Stimulated activated CD4-positive, alpha-beta T cell treated with anti-CD3 and anti-CD28 coated beads, Interleukin-15, amount 100 ng/mL, for 48 hours (primary cell): ENCODE results near the gene TSPAN4.

Experiments used
- DNase-seq, 2 donors: peaks; one replicate each; pipeline ENCODE4 v3.0.0-alpha.2; 2020; ENCODE audit warnings: low read depth in 2 of 2

The TSPAN4 gene

GRCh38 chr11:849951-850774 lies 7.5 kb downstream of the TSPAN4 start:
- DNase-seq: no peak

DNA sequence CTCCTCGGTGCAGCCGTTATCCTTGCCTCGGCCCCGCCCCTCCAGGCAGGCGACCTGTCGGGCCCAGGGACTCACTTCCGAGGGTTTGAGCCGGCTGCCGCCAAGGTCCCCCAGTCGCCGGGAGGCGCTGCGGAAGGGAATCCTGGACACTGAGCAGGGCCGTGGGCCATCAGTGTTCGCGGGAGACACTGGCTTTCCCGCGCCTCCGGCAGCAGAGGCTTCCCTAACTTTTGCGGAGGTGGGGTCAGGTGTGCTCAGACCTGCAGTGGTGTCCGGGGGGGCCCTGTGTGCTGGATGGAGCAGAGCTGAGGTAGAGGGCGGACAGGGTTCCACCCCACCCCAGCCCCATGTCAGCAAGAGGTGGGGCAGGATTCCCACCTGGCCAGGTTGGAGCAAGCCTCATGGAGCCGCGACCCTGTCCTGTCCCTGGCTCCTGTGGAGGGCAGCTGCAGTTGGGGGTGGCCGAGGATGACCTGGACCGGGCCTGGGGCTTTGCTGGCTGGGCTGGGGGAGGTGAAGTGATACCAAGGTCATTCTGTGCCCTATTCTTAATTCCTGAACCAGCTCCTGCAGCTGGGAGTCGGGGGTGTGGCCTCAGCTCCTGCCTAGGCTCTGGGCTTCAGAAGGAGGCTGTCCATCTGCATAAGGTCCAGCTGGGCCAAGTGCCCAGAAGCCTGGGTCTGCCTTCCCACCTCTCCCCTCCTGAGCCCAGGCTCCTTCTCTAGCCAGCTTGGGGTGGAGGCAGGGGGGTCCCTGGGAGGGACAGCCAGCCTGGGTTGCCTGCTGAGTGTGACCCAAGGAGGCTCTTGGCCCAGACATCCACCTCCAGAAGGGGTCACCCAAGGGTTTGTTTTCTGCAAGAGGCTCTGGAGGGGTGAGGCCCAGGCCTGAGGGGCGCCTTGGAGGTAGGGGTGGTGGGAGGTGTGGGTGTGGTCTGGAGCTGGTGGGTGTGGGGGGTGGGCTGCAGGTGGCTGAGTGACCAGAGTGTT lies 8.4 kb downstream of the TSPAN4 start:
- no peak for DNase-seq

GRCh38 chr11:852762-853161 lies 10.1 kb downstream of the TSPAN4 start:
- DNase-seq: no peak

- DNase-seq: no peak
Measured at GRCh38 chr11:853682-854448, 11.2 kb downstream of the TSPAN4 start.

GRCh38 chr11:854601-855329 lies 12.1 kb downstream of the TSPAN4 start:
- no peak for DNase-seq

DNA sequence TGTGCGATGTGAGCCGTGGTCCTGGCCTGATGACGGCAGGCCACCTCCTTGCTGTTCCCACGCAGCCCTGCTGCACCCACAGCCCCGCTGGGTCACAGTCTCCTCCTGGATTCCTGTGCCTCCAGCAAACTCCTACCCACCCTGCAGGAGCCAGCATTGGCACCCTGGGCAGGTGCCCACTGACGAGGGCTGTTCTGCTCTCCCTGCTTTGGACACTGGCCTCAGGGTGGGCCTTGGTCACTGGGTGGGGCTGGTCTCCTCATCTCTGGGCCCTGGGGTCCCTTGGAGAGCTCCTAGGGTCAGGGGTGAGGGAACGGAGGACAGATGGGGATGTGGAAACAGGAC lies 12.7 kb downstream of the TSPAN4 start:
- DNase-seq: no peak

DNA sequence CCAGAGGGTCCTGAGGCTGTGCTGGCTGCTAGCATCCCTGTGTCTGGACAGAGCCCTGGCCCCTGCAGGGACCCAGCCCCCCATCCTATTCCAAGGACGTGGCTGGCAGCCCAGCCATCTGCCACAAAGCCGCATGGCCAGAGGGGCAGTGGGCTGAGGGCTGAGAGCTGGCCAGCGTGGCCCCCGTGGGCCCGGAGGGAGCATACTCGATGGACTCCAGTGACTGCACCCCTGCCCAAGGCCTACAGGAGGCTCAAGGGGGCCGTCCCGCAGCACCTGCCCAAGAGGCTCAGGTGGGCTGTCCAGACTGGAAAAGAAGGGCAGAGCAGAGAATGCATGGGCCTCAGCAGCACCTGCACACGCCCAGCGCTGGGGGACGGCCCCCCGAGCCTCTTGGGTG lies 13.1 kb downstream of the TSPAN4 start:
- no peak for DNase-seq

- DNase-seq: no peak
Measured at GRCh38 chr11:856397-856796, 13.7 kb downstream of the TSPAN4 start.

GRCh38 chr11:858053-858761 lies 15.6 kb downstream of the TSPAN4 start:
- DNase-seq: no peak

- no peak for DNase-seq
Measured at GRCh38 chr11:858762-859339, 16.2 kb downstream of the TSPAN4 start.

GRCh38 chr11:859394-860131 lies 16.9 kb downstream of the TSPAN4 start:
- no peak for DNase-seq

- no peak for DNase-seq
Measured at GRCh38 chr11:860234-861104, 17.8 kb downstream of the TSPAN4 start.

GRCh38 chr11:861105-861479 lies 18.4 kb downstream of the TSPAN4 start:
- DNase-seq: no peak

- DNase-seq: no peak
Measured at GRCh38 chr11:862081-862661, 19.5 kb downstream of the TSPAN4 start.

GRCh38 chr11:862696-863022 lies 20.0 kb downstream of the TSPAN4 start:
- DNase-seq: no peak

GRCh38 chr11:863023-863909 lies 20.6 kb downstream of the TSPAN4 start:
- no peak for DNase-seq
